ENCODE results near the gene TCEA2. TPM values are rescaled to one million over a fixed set of nuclear protein-coding genes. Genes with fewer than 3 reads are reported as not detected.

TCEA2 gene
- total and polyA plus RNA-seq, 2 of the 13 experiments (the other 11 are each of a cell fraction or from before 2014, with no cell fraction given): 28.1 to 33.7 TPM

DNA sequence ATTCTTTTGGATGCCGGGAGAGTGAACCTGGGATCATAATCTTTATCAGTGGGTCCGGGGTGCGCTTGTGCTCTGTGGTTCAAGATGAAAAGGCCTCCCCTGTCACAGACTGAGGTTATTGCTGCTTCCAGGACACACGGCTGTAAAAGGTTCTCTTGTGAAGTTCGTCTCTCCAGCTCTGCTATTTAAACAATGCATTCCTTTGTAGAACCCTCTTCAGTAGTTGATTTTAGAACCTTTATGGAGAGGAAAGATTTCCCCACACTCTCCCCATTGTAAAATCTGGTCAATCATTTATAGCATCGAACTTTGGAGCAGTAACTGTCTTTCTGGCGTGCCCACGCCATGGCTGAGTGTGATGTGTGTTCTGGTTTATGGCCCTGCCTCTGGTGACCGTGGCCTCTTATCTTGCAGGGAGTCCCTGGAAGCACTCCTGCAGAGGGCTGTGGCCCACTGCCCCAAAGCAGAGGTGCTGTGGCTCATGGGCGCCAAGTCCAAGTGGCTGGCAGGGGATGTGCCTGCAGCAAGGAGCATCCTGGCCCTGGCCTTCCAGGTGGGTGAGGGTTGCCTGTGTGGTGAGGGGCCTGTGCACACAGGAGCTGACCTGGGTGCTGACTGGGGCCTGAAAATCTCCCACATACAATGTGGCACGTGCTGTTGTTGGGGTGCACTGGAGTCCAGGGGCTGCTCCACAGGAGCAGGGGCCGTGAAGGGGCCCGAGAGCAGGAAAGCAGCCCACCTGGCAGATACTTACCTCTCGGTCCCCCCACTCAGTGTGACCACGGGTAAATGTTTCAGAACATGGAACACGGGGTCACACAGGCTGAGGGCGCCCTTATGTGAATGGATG is 38.6 kb upstream of the TCEA2 start (continued):
- TF ChIP-seq, protein P1, sequence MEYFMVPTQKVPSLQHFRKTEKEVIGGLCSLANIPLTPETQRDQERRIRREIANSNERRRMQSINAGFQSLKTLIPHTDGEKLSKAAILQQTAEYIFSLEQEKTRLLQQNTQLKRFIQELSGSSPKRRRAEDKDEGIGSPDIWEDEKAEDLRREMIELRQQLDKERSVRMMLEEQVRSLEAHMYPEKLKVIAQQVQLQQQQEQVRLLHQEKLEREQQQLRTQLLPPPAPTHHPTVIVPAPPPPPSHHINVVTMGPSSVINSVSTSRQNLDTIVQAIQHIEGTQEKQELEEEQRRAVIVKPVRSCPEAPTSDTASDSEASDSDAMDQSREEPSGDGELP (IDR thresholded peaks at IDR 0.05; ENCODE audit: borderline replicate concordance, low read depth): no peak
- TF ChIP-seq ZNF382 (CRISPR knock-in tag; IDR thresholded peaks at IDR 0.05; ENCODE audit: borderline replicate concordance) (no peak), AGO1 (IDR thresholded peaks at IDR 0.05; ENCODE audit: low read depth, low read length, poor library complexity, severe bottlenecking) (peak; percentile 51), JARID2 (CRISPR knock-in tag; IDR thresholded peaks at IDR 0.05; ENCODE audit: insufficient replicate concordance) (no peak), GTF3A (CRISPR knock-in tag; conservative IDR thresholded peaks at IDR 0.05) (peak; percentile 78; the same call in 1 of the 2 replicates), JUND (CRISPR knock-in tag; IDR thresholded peaks at IDR 0.05) (peak; percentile 55; the same call in 1 of the 2 replicates), HES4 (CRISPR knock-in tag; IDR thresholded peaks at IDR 0.05; ENCODE audit: borderline replicate concordance) (no peak), PLSCR1 (CRISPR knock-in tag; IDR thresholded peaks at IDR 0.05; ENCODE audit: borderline replicate concordance) (no peak), ZFP36L1 (CRISPR knock-in tag; IDR thresholded peaks at IDR 0.05) (no peak), ZNF296 (CRISPR knock-in tag; conservative IDR thresholded peaks at IDR 0.05) (no peak), FLYWCH1 (CRISPR knock-in tag; IDR thresholded peaks at IDR 0.05) (no peak), ZNF18 (CRISPR knock-in tag; IDR thresholded peaks at IDR 0.05; ENCODE audit: insufficient replicate concordance) (no peak), SMAD1 (CRISPR knock-in tag; IDR thresholded peaks at IDR 0.05; ENCODE audit: borderline replicate concordance, low read depth) (no peak; the same call in 1 of the 2 replicates), ZNF563 (CRISPR knock-in tag; IDR thresholded peaks at IDR 0.05) (peak; percentile 32; the same call in 1 of the 2 replicates), ZNF891 (CRISPR knock-in tag; IDR thresholded peaks at IDR 0.05) (no peak), ZNF672 (CRISPR knock-in tag; IDR thresholded peaks at IDR 0.05) (no peak), CBFB (CRISPR knock-in tag; IDR thresholded peaks at IDR 0.05) (no peak; the same call in none of the 2 replicates), ZNF691 (CRISPR knock-in tag; IDR thresholded peaks at IDR 0.05; ENCODE audit: borderline replicate concordance, low read depth) (peak; percentile 87), ZSCAN12 (CRISPR knock-in tag; IDR thresholded peaks at IDR 0.05) (no peak)
- TF ChIP-seq, protein P2, sequence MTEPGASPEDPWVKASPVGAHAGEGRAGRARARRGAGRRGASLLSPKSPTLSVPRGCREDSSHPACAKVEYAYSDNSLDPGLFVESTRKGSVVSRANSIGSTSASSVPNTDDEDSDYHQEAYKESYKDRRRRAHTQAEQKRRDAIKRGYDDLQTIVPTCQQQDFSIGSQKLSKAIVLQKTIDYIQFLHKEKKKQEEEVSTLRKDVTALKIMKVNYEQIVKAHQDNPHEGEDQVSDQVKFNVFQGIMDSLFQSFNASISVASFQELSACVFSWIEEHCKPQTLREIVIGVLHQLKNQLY (CRISPR knock-in tag; IDR thresholded peaks at IDR 0.05): peak; percentile 82
- TF ChIP-seq, protein P3, sequence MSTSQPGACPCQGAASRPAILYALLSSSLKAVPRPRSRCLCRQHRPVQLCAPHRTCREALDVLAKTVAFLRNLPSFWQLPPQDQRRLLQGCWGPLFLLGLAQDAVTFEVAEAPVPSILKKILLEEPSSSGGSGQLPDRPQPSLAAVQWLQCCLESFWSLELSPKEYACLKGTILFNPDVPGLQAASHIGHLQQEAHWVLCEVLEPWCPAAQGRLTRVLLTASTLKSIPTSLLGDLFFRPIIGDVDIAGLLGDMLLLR (CRISPR knock-in tag; IDR thresholded peaks at IDR 0.05): no peak; the same call in 1 of the 2 replicates
